GM18907 (cell line): ENCODE data around the gene S100A14.

Experiments
- ATAC-seq: cut with Tn5 transposase; IDR thresholded peaks from one replicate; pipeline ENCODE4 v1.9.1; 2021; ENCODE audit warnings: mild to moderate bottlenecking, moderate library complexity; ENCODE audit not compliant: unreplicated experiment

S100A14 gene

DNA sequence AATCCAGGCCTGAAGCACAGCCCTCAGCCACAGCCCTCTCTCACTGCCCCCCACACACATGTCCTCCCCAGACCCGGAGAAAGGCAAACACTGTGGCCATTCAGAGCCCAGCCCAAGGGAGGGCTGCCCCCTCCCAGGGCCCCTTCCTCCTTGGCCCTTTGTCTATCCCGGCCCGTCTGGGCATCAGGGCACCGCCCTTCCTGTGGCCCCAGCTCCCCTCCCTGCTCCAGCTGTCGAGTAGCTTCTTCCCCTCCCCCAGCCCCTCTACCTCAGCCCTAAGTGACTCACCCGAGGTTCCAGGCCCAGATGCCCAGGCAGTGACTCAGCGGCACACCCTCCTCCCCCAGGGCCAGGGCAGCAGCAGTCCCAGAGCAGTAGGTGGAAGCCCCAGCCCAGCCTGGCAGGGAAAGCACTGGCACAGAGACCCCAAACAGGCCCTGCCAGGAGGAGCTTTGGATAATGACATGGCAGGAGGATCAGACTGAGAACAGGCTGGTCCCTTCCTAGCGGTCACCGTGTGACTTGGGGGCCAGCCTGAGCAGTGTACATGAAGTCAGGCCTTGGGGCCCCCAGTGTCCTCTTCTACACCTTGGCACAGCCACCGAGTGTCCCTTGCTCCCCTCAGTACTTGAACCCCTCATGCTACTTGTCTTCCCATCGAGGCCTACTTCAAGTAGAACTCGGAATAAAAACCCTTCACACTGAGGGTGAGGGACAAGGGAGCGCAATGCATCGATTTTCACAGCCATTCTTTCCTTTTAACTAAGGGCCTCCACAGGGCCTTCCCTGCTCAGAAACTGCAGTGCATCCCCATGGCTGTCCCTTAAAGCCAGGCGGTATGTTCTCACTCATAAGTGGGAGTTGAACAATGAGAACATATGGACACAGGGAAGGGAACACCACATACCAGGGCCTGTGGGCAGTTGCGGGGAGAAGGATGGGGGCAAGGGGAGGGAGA is 49.4 kb downstream of the S100A14 start:
- peak; percentile 38 for ATAC-seq

GRCh38 chr1:153565529-153566374 is 50.4 kb downstream of the S100A14 start, which contains the start of gene S100A2:
Gene S100A2 (minus strand): TSS chr1:153565844. CDS start chr1:153563877, 1,967 bp downstream.
- peak; percentile 43 for ATAC-seq
